Adrenal gland (tissue), 5 donors: ENCODE results near the gene SEPTIN8.

Source experiments
- POLR2A ChIP-seq, 2 donors: fragments of 450-650 bp; IDR thresholded peaks; one replicate each; pipeline ENCODE4 v1.6.1; 2017; ENCODE audit warnings: antibody characterized with exemption in 2 of 2, mild to moderate bottlenecking in 2 of 2, moderate library complexity in 1 of 2
- TF ChIP-seq, protein P1 (sequence below), 6 experiments: fragments of 450-650 bp in 4 of 6; fragments of 200-600 bp in 2 of 6; sonication (generic) in 1 of 6; IDR thresholded peaks; 1 replicate in 5 of 6; 2 replicates in 1 of 6; pipeline versions ENCODE4 v1.5.1 to v1.8.0; 2016 to 2021; ENCODE audit warnings: antibody characterized with exemption in 6 of 6, mild to moderate bottlenecking in 2 of 6, moderate library complexity in 1 of 6
- donor health status: DM: no; HTN: no; CAD: no.

DNA sequence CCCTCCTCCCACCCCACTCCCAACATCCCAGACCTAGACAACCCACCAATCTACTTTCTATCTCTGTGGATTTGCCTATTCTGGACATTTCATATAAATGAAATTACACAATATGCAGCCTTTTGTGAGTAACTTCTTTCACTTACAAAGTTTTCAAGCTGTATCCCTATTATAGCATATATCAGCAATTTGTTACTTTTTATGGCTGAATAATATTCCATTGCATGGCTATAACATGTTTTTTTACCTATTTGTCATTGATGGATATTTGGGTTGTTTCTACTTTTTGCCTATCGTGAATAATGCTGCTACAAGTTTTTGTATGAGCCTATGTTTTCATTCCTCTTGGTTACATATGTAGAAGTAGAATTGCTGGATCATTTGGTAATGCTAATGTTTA lies 37.8 kb downstream of the SEPTIN8 start:
- TF ChIP-seq, protein P1, sequence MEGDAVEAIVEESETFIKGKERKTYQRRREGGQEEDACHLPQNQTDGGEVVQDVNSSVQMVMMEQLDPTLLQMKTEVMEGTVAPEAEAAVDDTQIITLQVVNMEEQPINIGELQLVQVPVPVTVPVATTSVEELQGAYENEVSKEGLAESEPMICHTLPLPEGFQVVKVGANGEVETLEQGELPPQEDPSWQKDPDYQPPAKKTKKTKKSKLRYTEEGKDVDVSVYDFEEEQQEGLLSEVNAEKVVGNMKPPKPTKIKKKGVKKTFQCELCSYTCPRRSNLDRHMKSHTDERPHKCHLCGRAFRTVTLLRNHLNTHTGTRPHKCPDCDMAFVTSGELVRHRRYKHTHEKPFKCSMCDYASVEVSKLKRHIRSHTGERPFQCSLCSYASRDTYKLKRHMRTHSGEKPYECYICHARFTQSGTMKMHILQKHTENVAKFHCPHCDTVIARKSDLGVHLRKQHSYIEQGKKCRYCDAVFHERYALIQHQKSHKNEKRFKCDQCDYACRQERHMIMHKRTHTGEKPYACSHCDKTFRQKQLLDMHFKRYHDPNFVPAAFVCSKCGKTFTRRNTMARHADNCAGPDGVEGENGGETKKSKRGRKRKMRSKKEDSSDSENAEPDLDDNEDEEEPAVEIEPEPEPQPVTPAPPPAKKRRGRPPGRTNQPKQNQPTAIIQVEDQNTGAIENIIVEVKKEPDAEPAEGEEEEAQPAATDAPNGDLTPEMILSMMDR (IDR thresholded peaks at IDR 0.05) = no peak
- no peak for TF ChIP-seq POLR2A (IDR thresholded peaks at IDR 0.05)
